Fibroblast of pulmonary artery (primary cell): Measurements from ENCODE around the gene CEBPE.

Experiments
- DNase-seq: peaks from one replicate; pipeline ENCODE4 v3.0.0-alpha.2; 2010; ENCODE audit warnings: low read depth
- H3K4me3 ChIP-seq: replicated peaks from 2 replicates; pipeline ENCODE4 v1.5.1; 2011; ENCODE audit warnings: low read depth, mild to moderate bottlenecking, control low read depth, low read length, moderate library complexity
- CTCF ChIP-seq: IDR thresholded peaks from 2 replicates; pipeline ENCODE4 v1.5.1; 2011; ENCODE audit warnings: mild to moderate bottlenecking, control low read depth, low read length, inconsistent platforms; ENCODE audit errors: missing control alignments

Gene CEBPE

GRCh38 chr14:23125011-23125410 lies 6.0 kb upstream of the CEBPE start:
- TF ChIP-seq CTCF, result no peak

GRCh38 chr14:23124337-23124954 lies 5.4 kb upstream of the CEBPE start:
- no peak for TF ChIP-seq CTCF
- H3K4me3 ChIP-seq, result no peak overlapping the region
- DNase-seq, result no peak

More at GRCh38 chr14:23125011-23125410, 6.0 kb upstream of the CEBPE start:
- no peak for DNase-seq
- no peak overlapping the region for H3K4me3 ChIP-seq

DNA sequence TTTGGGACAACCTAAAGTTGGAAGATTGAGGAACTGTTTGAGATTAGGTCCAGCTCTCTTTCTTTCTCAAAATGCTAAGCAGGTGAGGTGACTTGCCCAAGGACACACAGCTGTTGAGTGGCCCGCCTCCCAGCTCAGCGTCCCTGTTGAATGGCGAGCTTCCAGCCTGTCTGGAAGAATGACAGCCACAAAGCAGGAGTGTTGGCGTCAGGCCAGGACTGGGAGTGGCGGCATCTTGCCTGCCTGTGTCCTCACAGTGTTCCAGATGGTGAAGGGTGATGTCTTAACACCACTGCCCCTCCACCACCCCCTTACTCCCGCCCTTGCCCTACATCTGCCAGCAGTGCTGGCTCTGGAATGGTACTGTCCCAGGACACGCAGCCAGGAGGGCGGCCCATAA lies 4.4 kb upstream of the CEBPE start:
- no peak for TF ChIP-seq CTCF
- H3K4me3 ChIP-seq, result no peak overlapping the region

DNA sequence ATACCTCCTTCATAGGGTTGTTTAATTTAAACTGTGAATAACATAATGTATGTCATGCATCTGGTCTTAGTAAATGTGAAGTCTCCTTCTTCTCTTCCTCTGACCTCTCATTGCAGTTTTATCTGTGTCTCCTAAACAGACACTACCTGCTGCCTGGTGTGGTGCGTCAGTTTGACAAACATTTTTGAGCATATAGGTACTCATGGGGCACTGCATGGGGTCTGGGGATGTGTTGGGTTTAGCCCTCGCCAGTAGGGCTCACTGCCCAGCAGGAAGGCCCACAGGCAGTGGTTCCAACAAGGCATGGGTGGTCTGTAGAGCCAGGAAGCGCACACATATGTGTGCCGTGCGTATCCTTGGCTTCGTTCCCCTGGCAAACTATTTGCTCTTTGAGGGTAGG lies 3.0 kb upstream of the CEBPE start:
- no peak overlapping the region for H3K4me3 ChIP-seq
- DNase-seq, result no peak
- no peak for TF ChIP-seq CTCF

More for the DNA sequence above, 4.4 kb upstream of the CEBPE start:
- DNase-seq, result no peak

DNA sequence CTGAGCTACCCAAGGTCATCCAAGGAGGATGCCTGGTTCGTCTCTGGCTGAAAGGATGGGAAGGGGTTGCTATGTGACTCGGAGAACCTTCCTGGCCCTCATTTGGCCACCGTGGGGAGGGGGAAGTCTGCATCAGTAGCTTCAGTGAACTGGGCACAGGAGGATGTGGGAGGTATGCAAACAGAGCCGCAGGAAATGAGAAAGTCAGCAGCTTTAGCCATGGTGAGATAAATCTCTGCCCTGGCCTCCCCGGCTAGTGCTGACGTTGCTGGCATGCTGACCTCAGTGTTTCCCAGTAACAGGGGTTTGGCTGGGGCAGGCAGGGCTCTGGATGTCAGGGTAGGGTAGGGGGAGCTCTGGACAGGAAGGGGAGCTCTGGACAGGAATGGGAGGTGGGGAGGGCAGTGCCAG lies 2.3 kb upstream of the CEBPE start:
- peak; percentile 87 for DNase-seq

GRCh38 chr14:23120541-23121251 lies 1.6 kb upstream of the CEBPE start:
- H3K4me3 ChIP-seq, result no peak overlapping the region
- TF ChIP-seq CTCF, result no peak
- DNase-seq, result peak; percentile 91

More for the DNA sequence above, 2.3 kb upstream of the CEBPE start:
- no peak for TF ChIP-seq CTCF
- no peak overlapping the region for H3K4me3 ChIP-seq
